ENCODE data around the gene THAP2.
"Not testable (repeated sequence)": the region's sequence is repeated elsewhere in the genome, so short reads cannot be mapped to it uniquely, and the experiment has no call there.

The THAP2 gene

DNA sequence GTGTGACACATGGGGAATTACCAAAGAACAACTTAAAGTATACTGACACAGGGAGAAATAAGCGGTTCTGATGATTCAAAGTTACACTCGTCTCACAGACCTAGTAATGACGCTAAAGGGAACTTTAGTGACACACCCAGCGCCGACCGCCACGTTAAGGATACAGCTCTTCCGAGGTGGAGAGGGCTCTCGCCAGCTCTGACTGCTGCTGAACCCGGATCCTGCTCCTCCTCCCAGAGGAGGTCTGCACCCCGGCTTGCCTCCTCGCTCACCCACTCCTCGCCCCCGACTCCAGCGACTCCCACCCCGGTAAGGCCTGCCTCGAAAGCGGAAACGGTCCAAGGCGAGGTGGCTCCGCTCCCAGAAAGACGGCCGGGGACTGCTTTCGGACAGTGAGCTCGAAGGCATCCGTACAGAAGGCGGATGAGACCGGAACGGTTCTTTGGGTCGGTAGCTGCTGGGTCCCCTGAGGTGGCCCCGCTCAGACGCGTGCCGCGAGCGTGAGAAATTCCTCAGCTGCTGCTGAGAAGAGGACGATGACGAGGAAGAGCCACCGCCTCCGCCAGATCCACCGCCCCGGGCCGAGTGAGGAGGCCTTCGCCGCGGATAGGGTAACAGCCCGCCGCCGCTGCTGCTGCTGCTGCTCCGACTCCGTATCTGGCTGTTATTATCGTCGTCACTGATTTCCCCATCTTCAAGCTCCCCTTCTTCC, 1.1 kb upstream of the THAP2 start:
- peak; percentile 52 to 61 for DNase-seq (ENCODE audit: low read depth in 2 of 2)

DNA sequence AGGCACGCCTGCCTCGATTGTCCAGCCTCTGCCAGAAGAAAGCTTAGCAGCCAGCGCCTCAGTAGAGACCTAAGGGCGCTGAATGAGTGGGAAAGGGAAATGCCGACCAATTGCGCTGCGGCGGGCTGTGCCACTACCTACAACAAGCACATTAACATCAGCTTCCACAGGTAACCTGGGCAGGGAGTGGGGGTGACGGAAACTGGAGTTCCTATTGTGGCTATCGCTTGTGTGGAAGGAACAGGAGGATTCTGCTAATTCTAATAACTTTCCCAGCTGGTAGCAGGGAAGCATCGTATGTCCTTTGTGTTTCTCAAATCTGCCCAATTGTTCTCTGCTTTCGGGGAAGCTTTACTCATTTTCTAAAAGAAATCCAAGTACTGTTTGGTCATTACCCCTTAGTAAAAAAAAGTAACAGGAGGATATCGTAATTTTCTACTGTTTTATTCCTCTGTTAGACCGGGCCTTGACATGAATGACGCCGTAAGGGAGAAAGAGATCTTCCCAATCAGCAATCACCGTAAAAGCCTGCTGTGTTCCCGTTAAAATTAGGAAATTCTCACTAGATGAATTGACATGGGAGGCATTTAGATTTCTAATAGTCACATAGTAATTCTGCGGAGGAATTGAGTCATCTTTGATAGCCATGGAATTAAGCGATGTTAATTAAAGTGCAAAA, 449 bp downstream of the THAP2 start:
- DNase-seq (ENCODE audit: low read depth in 2 of 2) = no peak

DNA sequence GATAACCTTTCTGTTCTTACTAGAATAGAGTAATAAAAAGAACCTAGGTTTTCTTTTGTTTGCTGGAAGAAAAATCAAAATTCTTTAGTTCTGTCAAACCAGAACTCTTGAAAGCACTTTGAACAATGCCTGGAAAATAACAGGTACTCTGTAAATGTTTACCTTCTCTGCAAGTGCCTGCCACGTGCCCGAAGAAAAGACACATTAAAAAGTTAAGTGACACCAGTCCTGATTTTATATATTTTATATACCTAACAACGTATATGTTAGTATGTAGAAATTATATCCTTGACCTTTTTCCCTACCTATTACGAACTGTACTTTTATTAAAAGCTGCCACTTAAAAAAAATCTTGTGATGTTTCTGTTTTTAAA, 976 bp downstream of the THAP2 start:
- DNase-seq (ENCODE audit: low read depth in 2 of 2) = no peak

DNA sequence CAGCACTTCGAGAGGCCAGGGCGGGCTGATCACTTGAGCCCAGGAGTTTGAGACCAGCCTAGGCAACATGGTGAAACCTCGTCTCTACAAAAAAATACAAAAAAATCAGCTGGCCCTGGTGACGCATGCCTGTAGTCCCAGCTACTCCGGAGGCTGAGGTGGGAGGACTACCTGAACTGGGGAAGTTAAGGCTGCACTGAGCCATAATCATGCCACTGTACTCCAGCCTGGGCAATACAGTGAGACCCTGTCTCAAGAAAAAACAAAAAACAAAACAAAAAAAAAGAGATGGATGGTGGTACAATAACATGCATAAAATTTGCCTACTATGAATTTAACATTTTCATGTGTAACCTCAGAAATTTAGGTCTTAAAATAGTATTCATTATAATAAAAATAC, 2.2 kb downstream of the THAP2 start:
- no peak for DNase-seq (ENCODE audit: low read depth in 2 of 2)

DNA sequence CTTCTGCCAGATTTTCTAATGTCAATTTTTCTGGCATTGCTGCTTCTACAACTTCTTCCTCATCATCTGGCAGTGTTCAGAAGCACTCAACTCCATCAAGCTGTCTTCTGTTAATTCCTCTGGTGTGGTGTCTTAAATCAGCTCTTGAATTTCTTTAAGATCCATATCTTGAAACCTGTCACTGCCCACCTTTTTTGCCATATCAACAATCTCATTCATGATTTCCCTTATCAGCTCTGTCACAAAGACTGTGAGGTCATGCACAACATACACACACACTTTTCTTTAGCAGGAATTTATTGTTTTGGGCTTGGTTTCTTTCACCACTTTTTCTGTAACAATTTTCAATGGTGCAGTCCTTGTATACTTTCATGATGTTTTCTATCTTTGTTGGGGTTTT, 7.2 kb downstream of the THAP2 start:
- no peak for DNase-seq (ENCODE audit: low read depth in 2 of 2)

DNA sequence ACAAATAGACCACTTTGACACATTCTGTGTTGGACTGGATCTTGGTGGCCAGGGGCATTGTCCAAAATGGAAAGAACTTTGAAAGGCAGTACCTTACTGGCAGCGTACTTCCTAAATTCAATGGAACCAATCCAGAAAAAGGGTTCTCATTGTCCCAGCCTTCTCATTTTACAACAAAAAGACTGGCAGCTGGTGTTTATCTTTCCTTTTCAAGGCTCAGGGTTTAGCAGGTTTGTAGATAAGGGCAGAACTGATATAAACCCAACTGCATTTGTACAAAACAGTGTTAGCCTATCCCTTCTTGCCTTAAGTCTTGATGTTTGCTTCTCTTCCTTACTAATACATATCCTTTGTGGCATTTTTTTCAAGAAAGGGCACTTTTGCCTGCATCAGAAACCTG, 7.7 kb downstream of the THAP2 start:
- DNase-seq (ENCODE audit: low read depth in 2 of 2) = no peak

DNA sequence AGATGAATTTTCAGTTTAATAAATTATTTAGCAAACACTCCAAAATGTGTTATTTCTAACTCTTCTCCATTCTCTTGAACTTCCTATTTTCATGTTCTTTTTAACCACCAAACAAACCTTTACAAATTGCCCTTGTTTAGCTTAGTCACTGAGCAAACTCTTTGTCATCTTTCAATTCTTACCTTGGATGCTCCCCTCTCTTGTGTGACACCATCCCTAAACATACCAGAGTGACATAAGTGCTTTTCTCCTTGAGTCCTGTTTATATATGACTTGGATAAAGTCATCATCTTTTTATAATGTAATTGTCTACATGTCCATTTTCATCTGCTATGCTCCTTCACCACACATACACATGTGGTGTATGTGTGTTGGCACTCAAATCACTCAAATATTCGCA, 18.4 kb downstream of the THAP2 start:
- no peak for DNase-seq (ENCODE audit: low read depth in 2 of 2)

DNA sequence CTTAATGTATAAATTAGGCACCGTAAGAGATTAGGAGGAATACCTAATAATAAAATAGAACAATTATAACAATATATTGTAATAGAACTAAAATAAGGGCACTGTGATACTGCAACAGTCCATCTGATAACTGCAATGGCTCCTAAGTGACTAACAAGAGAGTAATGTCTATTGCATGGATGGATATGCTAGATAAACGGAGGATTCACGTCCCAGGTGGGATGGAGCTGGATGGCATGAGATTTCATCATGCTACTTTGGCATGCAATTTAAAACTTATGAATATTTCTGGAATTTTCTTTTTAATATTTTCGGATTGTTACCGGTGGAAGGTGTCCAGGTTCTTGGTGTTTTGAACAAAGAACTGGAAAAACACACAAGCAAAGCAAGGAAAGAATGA, 19.5 kb downstream of the THAP2 start:
- no peak for DNase-seq (ENCODE audit: low read depth in 2 of 2)

DNA sequence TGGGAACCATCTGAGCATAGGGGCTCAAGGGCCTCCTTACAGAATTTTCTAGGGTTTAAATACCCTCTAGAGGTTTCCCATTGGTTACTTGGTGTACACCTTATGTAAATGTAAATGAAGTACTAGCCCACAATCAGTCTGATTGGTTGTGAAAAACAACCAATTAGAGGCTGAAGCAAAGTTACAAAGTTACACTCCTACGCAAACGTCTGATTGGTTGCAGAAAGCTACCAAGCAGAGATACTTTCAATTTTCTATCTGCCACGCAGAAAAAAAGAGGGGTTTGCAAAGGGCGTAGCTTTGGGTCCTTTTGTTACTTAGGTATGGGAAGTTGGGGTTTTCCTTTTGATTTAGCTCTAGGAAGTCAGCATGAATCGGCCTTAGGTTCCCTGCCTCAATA, 20.0 kb downstream of the THAP2 start:
- DNase-seq (ENCODE audit: low read depth in 2 of 2) = no peak

DNA sequence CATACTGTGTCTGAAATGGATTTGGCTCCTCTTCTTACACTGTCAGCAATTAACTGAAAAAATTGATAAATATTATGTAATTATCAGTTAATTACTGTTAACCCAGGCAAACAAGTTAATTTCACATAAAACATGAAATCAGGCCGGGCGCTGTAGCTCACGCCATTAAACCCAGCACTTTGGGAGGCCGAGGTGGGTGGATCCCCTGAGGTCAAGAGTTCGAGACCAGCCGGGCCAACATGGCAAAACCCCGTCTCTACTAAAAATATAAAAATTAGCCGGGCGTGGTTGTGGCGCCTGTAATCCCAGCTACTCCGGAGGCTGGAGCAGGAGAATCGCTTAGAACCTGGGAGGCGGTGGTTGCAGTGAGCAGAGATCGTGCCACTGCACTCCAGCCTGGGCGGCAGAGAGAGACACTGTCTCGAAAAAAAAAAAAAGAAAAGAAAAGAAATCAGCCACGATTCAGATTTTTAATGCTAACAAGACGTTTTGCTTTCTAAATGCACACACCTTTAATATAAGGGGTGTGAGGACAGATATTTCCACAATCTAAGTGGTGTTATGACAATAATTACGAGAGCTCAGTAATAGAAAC, 21.3 kb downstream of the THAP2 start:
- DNase-seq (ENCODE audit: low read depth in 2 of 2) = no peak

DNA sequence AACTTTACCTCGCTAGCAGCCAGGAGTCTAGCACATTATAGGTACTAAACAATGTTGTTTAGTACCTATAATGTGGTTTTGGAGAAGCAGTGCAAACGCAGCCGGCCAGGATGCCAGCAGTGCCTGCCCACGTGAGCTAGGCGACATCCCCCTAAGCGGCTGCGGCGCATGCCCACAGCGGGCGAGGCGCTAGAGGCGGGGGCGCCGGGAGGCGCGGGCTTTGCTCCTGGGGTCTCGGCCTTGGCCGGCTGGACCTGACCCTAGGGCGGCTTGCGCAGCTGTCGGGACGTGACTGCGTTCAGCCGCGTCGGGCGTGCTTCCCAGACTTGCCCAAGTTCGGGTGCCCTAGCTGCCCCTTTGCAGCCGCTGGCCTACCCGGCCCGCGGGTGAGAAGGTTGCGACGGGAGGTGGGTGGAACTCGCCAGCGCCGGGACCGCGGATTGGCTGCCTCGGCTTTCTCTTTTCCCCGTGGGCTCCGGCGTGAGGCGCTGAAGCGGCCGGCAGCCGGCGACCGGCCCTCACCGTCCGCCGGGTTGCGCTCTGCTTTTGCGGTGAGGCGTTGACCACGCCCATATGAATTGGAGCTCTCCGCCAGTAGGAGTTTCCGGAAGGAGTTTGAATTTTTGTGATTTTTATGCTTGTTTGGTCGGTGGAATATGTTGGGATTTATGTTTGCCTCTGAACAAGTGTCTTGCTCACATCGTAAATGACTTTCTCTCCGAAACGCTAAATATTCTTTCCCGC, 22.0 kb downstream of the THAP2 start, which contains the start of gene TMEM19:
Gene TMEM19 (plus strand): TSS at position 169 of the 744 bp plus-strand sequence. CDS start 599 bp downstream, outside the sequence.
- peak; percentile 67 to 72 for DNase-seq (ENCODE audit: low read depth in 2 of 2)

DNA sequence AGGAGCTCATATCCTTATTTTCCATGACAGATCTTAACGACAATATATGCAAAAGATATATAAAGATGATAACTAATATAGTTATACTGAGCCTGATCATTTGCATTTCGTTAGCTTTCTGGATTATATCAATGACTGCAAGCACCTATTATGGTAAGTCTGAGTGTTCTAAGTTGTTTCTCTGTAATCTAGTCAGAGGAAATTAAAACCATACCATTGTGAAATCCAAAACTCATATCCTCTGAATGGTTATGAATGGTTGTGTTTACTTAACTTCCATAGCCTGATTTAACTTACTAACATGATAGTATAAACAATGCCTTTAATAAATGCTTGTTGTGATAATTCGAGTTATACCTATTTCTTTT, 22.5 kb downstream of the THAP2 start:
- no peak for DNase-seq (ENCODE audit: low read depth in 2 of 2)

DNA sequence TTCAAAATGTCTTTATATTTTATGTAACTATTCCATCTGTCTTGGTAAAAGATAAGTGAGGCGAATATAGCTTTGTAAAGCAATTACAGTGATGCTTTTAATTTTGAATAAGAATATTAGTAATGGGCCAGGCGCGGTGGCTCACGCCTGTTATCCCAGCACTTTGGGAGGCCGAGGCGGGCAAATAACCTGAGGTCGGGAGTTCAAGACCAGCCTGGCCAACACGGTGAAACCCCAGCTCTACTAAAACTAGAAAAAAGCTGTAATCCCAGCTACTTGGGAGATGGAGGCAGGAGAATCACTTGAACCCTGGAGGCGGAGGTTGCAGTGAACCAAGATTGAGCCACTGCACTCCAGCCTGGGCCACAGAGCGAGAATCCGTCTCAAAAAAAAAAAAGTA, 23.1 kb downstream of the THAP2 start:
- not testable (repeated sequence) for DNase-seq (ENCODE audit: low read depth in 2 of 2)

DNA sequence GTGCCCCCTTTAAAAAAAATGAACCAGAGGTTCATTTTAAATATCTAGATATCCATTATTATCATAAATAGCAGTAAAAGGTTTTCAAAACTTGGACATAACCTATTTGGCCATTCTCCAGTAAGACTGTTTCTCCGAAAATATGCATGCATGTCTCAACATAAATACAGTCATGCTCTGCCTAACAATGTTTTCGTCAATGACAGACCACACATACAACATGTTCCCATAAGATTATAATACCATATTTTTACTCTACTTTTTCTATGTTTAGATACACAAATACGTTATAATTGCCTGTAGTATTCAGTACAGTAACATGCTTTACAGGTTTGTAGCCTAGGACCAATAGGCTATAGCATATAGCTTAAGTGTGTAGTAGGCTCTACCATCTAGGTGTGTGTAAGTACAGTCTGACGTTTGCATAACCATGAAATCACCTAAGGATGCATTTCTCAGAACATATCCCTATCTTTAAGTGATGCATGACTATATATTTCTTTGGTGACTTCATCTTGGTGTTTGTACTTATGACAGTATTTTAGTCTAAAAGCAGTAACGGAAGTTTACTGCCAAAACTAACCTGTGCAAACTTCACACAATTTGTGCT, 25.0 kb downstream of the THAP2 start:
- DNase-seq (ENCODE audit: low read depth in 2 of 2) = no peak

DNA sequence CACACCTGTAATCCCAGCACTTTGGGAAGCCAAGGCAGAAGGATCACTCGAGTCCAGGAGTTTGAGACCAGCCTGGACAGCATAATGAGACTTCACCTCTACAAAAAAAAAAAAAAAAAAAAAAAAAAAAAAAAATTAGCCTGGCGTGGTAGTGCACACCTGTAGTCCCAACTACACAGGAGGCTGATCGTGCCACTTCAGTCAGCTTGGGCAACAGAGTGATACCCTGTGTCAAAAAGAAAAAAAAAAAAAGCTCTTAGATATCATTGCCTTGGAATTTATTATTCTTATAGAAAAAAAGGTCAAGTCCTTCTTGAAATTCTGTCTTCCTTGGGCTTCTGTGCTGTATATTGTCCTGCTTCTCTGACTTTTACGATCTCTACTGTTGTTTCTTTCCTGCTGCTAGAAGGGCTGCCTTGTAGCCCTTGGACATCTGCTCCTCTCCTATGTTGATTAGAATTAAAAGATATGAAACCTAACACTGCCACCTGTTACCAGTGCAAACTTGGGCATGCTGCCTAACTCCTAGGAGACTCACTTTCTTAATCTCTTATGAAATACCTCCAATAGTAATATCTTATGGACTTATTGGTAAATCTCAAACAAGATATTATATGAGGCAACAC, 27.5 kb downstream of the THAP2 start:
- no peak for DNase-seq (ENCODE audit: low read depth in 2 of 2)

DNA sequence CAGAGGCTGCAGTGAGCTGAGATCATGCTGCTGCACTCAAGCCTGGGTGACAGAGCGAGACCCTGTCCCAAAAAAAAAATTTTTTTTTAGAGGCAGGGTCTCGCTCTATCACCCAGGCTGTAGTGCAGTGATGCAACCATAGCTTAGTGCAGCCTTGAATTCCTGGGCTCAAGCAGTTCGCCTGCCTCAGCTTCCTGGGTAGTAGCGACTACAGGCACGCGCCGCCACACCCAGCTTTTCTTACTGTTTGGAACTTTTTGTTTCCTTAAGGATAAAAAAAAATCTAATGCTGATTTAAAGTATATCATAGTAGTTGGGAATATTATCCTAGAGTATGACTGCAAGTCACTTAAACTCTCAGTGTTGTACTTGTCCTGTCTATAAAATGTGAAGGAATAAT, 29.0 kb downstream of the THAP2 start:
- DNase-seq (ENCODE audit: low read depth in 2 of 2) = no peak

DNA sequence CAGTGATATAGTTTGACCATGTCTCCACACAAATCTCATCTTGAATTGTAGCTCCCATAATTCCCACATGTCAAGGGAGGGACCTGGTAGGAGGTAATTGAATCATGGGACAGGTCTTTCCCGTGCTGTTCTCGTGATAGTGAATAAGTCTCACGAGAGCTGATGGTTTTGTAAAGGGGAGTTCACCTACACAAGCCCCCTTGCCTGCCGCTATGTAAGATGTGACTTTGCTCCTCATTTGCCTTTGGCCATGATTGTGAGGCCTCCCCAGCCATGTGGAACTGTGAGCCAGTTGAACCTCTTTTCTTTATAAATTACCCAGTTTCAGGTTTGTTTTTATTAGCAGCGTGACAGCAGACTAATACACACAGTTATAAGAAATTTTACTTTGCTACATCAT, 29.6 kb downstream of the THAP2 start:
- DNase-seq (ENCODE audit: low read depth in 2 of 2) = not testable (repeated sequence)

DNA sequence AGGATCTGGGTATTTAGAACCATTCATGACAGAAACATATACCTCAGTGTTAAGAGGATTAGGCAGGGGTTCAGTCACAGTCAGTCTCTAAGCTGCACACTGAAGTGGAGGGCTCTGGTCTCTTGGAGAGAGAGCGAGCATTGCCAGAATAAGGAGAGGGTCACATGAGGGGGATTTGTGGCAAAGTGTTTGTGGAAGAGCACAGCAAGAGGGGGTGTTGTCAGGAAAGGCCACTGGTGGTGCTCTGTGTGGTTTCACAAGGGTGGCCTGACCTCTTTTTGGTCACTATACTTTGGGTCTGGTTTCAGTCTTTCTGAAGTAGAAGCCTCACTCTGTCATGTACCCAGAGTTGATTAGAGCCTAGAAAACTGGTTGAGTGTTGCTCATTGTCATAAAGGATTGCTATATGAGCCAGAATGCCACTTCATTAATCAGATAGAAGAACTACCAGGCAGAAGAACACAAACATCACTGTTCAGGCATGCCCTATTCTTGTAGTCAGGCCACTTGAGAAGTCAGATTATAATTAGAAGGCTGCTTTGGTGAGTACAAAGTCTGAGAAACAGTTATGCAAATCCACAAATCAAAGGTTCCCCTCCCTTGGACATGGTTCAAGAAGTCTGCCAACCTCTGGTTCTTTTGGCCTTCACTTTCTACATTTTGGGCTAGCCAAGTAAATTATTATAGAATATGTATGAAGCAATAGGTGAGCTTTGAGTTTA, 30.2 kb downstream of the THAP2 start:
- DNase-seq (ENCODE audit: low read depth in 2 of 2) = no peak

DNA sequence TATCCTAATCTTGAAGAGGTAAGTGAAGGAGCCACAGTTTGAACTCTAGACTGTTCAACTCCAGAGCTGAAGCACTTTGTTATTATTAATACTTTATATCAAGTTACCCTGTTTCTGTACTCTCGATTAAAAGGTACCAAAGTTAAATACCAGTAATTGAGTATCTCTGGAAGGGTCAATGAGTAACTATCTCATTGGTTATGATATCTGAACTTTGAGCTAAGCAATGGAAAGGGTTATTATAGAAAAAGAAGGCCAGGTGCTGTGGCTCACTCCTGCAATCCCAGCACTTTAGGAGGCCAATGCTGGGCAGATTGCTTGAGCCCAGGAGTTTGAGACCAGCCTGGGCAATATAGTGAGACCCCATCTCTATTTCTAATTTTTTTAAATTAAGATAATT, 31.7 kb downstream of the THAP2 start:
- DNase-seq (ENCODE audit: low read depth in 2 of 2) = no peak

DNA sequence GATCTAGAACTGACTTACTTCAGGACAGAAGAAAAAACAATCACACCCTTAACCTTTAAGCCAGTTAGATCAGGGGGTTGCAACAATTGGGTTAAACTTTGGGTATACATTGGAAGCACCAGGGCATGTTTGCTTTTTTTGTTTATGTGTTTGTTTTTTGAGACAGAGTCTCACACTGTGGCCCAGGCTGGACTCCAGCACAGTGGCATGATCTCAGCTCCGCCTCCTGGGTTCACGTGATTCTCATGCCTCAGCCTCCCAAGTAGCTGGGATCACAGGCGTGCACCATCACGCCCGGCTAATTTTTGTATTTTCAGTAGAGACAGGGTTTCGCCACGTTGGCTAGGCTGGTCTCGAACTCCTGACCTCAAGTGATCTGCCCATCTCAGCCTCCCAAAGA, 38.1 kb downstream of the THAP2 start:
- DNase-seq (ENCODE audit: low read depth in 2 of 2) = not testable (repeated sequence)

DNA sequence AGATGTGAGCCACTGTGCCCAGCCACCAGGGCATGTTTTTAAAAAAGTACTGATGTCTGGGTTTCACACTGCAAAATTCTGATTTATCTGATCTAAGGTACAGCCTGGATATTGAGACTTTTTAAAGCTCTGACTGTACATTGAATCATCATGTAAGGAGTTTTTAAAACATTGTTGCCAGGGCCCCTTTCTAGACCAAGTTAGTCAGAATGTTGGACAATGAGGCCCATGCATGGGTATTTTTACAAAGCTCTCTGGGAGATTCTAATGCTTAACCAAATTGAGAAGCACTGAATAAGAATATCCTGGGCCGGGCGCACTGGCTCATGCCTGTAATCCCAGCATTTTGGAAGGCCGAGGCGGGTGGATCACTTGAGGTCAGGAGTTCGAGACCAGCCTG, 38.5 kb downstream of the THAP2 start:
- DNase-seq (ENCODE audit: low read depth in 2 of 2) = no peak
